ENCODE results near the gene ARHGEF12.

The ARHGEF12 gene

GRCh38 chr11:120334894-120335462 lies 1.2 kb upstream of the ARHGEF12 start:
- ATAC-seq (ENCODE audit: low read depth) (no peak), DNase-seq (ENCODE audit: low spot score) (no peak)
- Histone ChIP-seq H3K4me1 (ENCODE audit: insufficient read depth, poor library complexity, severe bottlenecking) (peaks cover 40% of the 10 kb centered on the region), H3K4me3 (ENCODE audit: severe bottlenecking) (peak overlapping the region; percentile 95), H3K27me3 (ENCODE audit: insufficient read depth, poor library complexity, severe bottlenecking) (no peaks in the 10 kb centered on the region), H3K9me3 (ENCODE audit: severe bottlenecking) (no peaks in the 10 kb centered on the region), H3K36me3 (ENCODE audit: low read depth) (peaks cover 9% of the 10 kb centered on the region; the same call in 1 of the 2 replicates), H3K27ac (ENCODE audit: poor library complexity, severe bottlenecking) (peak overlapping the region; percentile 81)
- TF ChIP-seq CTCF (IDR thresholded peaks at IDR 0.05; ENCODE audit: poor library complexity, severe bottlenecking), result peak; percentile 39

- ATAC-seq (ENCODE audit: low read depth) (no peak), DNase-seq (ENCODE audit: low spot score) (no peak)
- Histone ChIP-seq H3K27ac (ENCODE audit: poor library complexity, severe bottlenecking) (peak overlapping the region; percentile 81), H3K36me3 (ENCODE audit: low read depth) (peaks cover 4% of the 10 kb centered on the region; the same call in 1 of the 2 replicates), H3K4me3 (ENCODE audit: severe bottlenecking) (peak overlapping the region; percentile 95), H3K27me3 (ENCODE audit: insufficient read depth, poor library complexity, severe bottlenecking) (no peaks in the 10 kb centered on the region), H3K4me1 (ENCODE audit: insufficient read depth, poor library complexity, severe bottlenecking) (peaks cover 44% of the 10 kb centered on the region), H3K9me3 (ENCODE audit: severe bottlenecking) (no peaks in the 10 kb centered on the region)
- TF ChIP-seq CTCF (IDR thresholded peaks at IDR 0.05; ENCODE audit: poor library complexity, severe bottlenecking), result no peak
Measured at GRCh38 chr11:120335556-120335907, 681 bp upstream of the ARHGEF12 start.

GRCh38 chr11:120336641-120337354 lies 585 bp downstream of the ARHGEF12 start:
- ATAC-seq (ENCODE audit: low read depth), result peak; percentile 32
- H3K27me3 ChIP-seq (ENCODE audit: insufficient read depth, poor library complexity, severe bottlenecking), result no peaks in the 10 kb centered on the region
- no peaks in the 10 kb centered on the region for H3K9me3 ChIP-seq (ENCODE audit: severe bottlenecking)
- DNase-seq (ENCODE audit: low spot score), result no peak
- H3K4me1 ChIP-seq (ENCODE audit: insufficient read depth, poor library complexity, severe bottlenecking), result peaks cover 43% of the 10 kb centered on the region
- H3K36me3 ChIP-seq (ENCODE audit: low read depth), result no peaks in the 10 kb centered on the region
- peak overlapping the region; percentile 81 for H3K27ac ChIP-seq (ENCODE audit: poor library complexity, severe bottlenecking)
- no peak for TF ChIP-seq CTCF (IDR thresholded peaks at IDR 0.05; ENCODE audit: poor library complexity, severe bottlenecking)
- H3K4me3 ChIP-seq (ENCODE audit: severe bottlenecking), result peak overlapping the region; percentile 95

- DNase-seq (ENCODE audit: low spot score), result no peak
- peak overlapping the region; percentile 81 for H3K27ac ChIP-seq (ENCODE audit: poor library complexity, severe bottlenecking)
Measured at GRCh38 chr11:120337355-120338106, 1.3 kb downstream of the ARHGEF12 start.

More at GRCh38 chr11:120337355-120338106, 1.3 kb downstream of the ARHGEF12 start:
- H3K4me1 ChIP-seq (ENCODE audit: insufficient read depth, poor library complexity, severe bottlenecking), result peaks cover 43% of the 10 kb centered on the region
- no peak for TF ChIP-seq CTCF (IDR thresholded peaks at IDR 0.05; ENCODE audit: poor library complexity, severe bottlenecking)
- H3K36me3 ChIP-seq (ENCODE audit: low read depth), result no peaks in the 10 kb centered on the region; the same call in 1 of the 2 replicates
- no peaks in the 10 kb centered on the region for H3K9me3 ChIP-seq (ENCODE audit: severe bottlenecking)
- H3K4me3 ChIP-seq (ENCODE audit: severe bottlenecking), result peak overlapping the region; percentile 95
- peak; percentile 11; the same call in 1 of the 3 replicates for ATAC-seq (ENCODE audit: low read depth)
- H3K27me3 ChIP-seq (ENCODE audit: insufficient read depth, poor library complexity, severe bottlenecking), result no peaks in the 10 kb centered on the region

All from RWPE2 (cell line).